IMR-90 (cell line): ENCODE measurements around the gene VCP.

Experiments
- BHLHE40 ChIP-seq: fragments of 150-350 bp; IDR thresholded peaks from 2 replicates; pipeline ENCODE4 v1.6.1; 2016; ENCODE audit warnings: mild to moderate bottlenecking, low read depth, low read length
- CEBPB ChIP-seq: IDR thresholded peaks from 2 replicates; pipeline ENCODE4 v1.6.1; 2012; ENCODE audit warnings: low read depth, low read length, improper control_type of control experiment
- MAFK ChIP-seq: IDR thresholded peaks from 2 replicates; pipeline ENCODE4 v1.6.1; 2012; ENCODE audit warnings: low read depth, low read length, improper control_type of control experiment
- MAZ ChIP-seq: IDR thresholded peaks from 2 replicates; pipeline ENCODE4 v1.6.1; 2012; ENCODE audit warnings: low read depth, mild to moderate bottlenecking, low read length, improper control_type of control experiment, moderate library complexity, borderline replicate concordance
- POLR2A ChIP-seq: IDR thresholded peaks from 2 replicates; pipeline ENCODE4 v1.6.1; 2012; ENCODE audit warnings: mild to moderate bottlenecking, low read depth, low read length
- RAD21 ChIP-seq: IDR thresholded peaks from 2 replicates; pipeline ENCODE4 v1.6.1; 2012; ENCODE audit warnings: low read length, improper control_type of control experiment
- RFX5 ChIP-seq: IDR thresholded peaks from 2 replicates; pipeline ENCODE4 v1.8.0; 2012; ENCODE audit warnings: low read depth, mild to moderate bottlenecking, low read length, moderate library complexity
- TF ChIP-seq, protein P1 (sequence below): conservative IDR thresholded peaks from 2 replicates; pipeline ENCODE4 v1.5.1; 2012; ENCODE audit warnings: mild to moderate bottlenecking, low read depth, low read length, improper control_type of control experiment
- TF ChIP-seq, protein P2 (sequence below): fragments of 150-350 bp; IDR thresholded peaks from 2 replicates; pipeline ENCODE4 v1.6.1; 2017; ENCODE audit warnings: mild to moderate bottlenecking, antibody characterized with exemption, low read length, low read depth

DNA sequence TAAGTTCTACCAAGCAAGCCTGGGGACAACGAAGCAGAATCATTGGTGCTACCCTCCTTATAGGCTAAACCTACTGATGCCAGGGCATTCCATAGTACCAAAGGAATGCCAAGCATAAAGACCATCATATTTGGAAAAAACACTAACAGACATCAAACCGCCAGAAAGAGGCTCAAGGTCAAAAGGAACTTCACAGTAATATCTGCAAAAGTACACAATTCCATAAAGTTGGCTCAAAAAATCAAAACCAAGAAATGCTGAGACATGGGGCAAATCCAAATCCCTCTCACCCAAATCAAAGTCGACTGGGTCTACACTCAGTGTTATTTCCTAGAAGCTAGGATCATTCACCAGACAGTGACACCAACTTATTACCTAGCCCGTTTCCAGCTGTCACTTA, 3.4 kb downstream of the VCP start:
- TF ChIP-seq, protein P1, sequence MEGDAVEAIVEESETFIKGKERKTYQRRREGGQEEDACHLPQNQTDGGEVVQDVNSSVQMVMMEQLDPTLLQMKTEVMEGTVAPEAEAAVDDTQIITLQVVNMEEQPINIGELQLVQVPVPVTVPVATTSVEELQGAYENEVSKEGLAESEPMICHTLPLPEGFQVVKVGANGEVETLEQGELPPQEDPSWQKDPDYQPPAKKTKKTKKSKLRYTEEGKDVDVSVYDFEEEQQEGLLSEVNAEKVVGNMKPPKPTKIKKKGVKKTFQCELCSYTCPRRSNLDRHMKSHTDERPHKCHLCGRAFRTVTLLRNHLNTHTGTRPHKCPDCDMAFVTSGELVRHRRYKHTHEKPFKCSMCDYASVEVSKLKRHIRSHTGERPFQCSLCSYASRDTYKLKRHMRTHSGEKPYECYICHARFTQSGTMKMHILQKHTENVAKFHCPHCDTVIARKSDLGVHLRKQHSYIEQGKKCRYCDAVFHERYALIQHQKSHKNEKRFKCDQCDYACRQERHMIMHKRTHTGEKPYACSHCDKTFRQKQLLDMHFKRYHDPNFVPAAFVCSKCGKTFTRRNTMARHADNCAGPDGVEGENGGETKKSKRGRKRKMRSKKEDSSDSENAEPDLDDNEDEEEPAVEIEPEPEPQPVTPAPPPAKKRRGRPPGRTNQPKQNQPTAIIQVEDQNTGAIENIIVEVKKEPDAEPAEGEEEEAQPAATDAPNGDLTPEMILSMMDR, result no peak
- TF ChIP-seq MAFK (no peak), POLR2A (no peak), RFX5 (no peak), MAZ (no peak), CEBPB (no peak), RAD21 (no peak), BHLHE40 (no peak)
- TF ChIP-seq, protein P2, sequence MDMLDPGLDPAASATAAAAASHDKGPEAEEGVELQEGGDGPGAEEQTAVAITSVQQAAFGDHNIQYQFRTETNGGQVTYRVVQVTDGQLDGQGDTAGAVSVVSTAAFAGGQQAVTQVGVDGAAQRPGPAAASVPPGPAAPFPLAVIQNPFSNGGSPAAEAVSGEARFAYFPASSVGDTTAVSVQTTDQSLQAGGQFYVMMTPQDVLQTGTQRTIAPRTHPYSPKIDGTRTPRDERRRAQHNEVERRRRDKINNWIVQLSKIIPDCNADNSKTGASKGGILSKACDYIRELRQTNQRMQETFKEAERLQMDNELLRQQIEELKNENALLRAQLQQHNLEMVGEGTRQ, result no peak
